Measurements from ENCODE around the gene MARK3.

MARK3 gene

GRCh38 chr14:103536693-103537092, 151.5 kb downstream of the MARK3 start:
- no peak for DNase-seq (ENCODE audit: low read depth in 2 of 2)

GRCh38 chr14:103537175-103537990, 152.2 kb downstream of the MARK3 start:
- DNase-seq (ENCODE audit: low read depth in 2 of 2) = no peak

GRCh38 chr14:103538291-103539055, 153.3 kb downstream of the MARK3 start:
- DNase-seq (ENCODE audit: low read depth in 2 of 2) = no peak

- DNase-seq (ENCODE audit: low read depth in 2 of 2) = no peak
Measured at GRCh38 chr14:103539056-103539825, 154.0 kb downstream of the MARK3 start.

DNA sequence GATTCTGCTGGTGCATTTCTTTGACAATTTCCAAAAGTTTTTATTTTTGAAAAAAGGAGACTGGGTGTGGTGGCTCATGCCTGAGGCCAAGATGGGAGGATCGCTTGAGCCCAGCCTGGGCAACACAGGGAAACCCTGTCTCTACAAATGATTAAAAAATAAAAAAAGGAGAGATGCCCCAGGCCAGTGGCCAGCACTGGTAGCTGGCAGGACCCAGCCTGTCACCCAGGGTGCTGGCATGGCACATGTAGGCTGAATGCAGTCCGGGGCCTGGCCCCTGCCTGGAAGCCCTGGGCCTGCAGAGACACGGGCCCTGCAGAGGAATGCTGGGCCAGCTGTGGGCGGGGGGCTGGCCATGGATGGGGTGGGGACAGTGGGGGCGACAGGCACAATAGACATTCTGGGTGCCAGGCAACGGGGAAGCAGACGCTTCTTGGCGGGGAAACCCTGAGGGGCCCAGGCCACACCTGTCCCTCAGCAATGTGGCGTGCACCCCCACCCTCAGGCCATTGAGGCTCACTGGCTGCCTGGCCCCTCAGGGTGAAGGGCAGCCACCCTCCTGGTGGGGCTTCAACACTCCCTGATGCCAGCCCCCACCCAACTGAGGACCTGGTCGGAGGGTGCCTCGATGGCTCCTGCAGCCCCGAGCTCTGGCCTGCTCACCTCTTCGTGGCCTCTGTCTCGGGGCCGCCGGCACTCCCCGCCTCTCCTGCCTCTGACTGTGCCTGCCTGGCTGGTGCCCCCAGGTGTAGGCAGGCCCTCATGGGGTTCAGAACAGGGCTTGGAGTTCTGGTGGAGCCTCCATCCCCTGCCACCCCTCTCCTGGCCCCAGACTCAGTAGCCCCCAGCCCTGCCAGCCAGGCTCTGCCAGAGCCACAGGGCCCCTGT, 155.8 kb downstream of the MARK3 start:
- no peak for DNase-seq (ENCODE audit: low read depth in 2 of 2)

- DNase-seq (ENCODE audit: low read depth in 2 of 2) = no peak
Measured at GRCh38 chr14:103541709-103542604, 156.7 kb downstream of the MARK3 start.

- no peak for DNase-seq (ENCODE audit: low read depth in 2 of 2)
Measured at GRCh38 chr14:103542605-103543088, 157.4 kb downstream of the MARK3 start.

DNA sequence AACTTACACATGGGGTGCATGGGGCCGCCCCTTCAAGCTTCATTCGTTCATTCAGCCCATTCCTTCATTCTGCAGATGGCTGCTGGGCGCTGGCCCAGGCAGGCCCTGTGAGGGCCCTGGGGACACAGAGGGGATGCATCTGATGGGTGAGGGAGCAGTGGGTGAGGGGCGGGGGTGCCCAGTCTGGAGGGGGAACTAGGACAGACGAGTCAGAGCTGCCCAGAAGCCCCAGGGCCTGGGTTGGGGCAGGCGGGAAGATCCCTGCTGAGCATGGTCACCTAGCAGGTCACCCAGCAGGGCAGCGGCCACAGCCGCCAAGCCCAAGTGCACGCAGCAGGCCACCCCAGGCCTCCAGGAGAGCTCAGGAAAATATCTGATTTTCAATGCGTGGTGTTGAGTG, 157.9 kb downstream of the MARK3 start:
- DNase-seq (ENCODE audit: low read depth in 2 of 2) = no peak

- DNase-seq (ENCODE audit: low read depth in 2 of 2) = no peak
Measured at GRCh38 chr14:103543721-103544387, 158.6 kb downstream of the MARK3 start.

DNA sequence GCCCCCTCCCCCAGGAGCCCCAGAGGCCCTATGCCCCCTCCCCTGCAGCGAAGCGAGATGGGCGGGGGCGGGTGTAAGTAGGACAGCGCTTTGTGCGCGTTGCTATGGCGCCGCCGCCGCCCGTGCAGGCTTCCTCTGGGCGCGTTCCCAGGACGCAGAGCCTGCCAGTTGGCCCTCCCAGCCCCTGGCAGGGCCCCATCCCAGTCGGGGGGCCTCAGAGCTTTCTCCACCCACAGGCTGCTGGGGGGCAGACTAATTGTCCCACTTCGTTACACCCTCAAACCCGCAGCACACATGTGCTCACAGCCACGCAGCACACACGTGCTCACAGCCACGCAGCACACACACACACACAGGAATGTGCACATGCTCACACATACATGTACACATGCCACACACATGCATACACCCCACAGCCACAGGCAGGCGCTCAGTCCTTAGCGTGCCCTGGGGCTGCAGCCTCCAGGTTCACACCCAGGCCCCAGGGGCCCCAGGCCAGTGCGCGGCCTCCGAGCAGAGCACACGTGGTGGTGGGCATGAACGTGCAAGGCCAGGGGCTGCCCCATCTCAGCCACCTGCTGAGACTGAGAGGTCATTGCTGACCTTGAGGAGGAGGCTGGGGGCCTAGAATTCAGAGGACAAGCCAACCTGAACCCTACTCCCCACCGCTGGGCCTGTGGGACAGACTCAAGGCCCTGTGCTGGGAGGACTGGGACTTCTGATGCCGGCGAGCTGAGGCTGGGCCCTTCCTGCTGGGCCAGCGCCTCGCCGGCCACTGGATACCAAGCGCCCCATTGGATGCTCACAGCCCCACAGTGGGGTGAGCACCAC, 159.4 kb downstream of the MARK3 start:
- no peak for DNase-seq (ENCODE audit: low read depth in 2 of 2)

GRCh38 chr14:103545219-103545914, 160.2 kb downstream of the MARK3 start:
- no peak for DNase-seq (ENCODE audit: low read depth in 2 of 2)

GRCh38 chr14:103545915-103546651, 160.9 kb downstream of the MARK3 start:
- no peak for DNase-seq (ENCODE audit: low read depth in 2 of 2)

DNA sequence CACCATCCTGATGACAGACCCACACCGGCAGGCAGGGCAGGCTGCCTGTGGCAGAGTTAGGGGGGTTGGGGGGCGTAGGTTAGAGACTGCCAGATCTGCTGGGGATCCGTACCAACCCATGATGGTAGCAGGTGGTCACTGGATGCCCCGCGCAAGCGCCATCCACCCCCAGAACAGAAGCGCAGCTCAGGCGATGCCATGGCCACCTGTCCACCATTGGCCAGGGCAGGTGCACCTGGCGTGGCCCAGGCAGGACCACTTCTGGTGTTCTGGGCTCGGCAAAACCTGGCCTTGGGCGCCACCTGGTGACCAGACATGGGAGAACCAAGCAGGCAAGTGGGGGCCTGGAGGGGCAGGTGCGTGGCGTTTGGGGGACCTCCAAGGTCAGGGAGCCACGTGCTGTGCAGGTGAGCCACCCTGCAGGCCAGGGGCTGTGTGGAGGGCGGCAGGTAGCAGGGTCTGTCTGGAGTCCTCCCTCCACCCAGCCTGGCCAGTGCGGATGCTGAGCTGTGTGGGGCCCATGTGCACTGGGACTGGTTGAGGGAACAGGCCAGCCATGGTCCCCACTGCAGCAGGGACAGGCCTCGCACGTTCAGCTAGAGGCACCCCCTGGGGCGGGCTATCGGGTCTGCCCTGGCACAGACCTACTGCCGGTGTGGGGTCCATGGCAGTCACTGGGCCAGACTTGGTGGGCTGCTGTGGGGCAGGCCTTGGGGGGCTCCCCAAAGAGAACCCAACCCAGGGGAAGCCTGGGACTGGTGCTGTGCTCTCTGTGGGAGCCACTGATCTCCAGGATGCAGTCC, 161.6 kb downstream of the MARK3 start:
- peak; percentile 53 to 60 for DNase-seq (ENCODE audit: low read depth in 2 of 2)

GRCh38 chr14:103547455-103547940, 162.3 kb downstream of the MARK3 start:
- no peak for DNase-seq (ENCODE audit: low read depth in 2 of 2)

DNA sequence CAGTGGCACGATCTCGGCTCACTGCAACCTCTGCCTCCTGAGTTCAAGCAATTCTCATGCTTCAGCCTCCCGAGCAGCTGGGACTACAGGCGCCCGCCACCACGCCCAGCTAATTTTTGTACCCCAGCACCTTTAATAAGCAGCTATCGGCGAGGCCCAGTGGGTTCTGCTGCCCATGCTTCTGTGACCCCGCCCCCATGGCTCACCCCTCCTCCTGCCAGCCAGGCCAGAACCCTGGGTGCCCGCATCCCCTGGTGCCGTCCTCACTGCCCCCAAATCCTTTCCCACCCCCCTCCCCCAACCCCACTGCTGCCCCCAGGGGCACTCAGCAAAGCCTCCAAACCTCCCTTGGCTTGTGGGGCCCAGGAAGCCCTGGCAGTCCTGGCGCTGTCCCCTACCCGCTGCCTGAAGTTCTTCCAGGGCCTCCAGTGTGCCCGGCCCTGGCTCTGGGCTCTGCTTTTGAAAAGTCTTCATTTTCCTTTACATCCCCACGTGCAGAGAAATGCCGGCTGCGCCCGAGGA, 162.8 kb downstream of the MARK3 start:
- DNase-seq (ENCODE audit: low read depth in 2 of 2) = no peak
